ENCODE data around the gene TRAPPC11. TPM values are rescaled to one million over a fixed set of nuclear protein-coding genes. Genes with fewer than 3 reads are reported as not detected.

Gene TRAPPC11
- polyA plus RNA-seq, 1 experiment = 47.6 TPM

DNA sequence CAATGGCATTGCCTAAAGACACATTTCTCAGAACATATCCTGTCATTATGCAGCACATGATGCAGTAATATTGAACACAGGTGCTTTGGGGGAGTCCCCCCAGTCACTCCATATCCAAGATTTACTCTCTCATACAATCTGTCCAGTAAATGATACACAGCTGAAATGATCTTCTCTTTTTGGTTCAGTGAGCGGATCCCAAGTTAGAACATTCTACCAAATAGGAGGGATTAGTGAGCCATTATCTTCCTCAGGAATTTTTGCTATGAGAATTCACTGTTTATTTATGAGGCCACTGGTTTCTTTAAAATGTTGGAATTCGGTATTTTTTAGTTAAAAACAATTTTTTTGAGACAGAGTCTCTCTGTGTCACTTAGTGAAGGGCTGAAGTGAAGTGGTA lies 96.5 kb downstream of the TRAPPC11 start:
- no peak for DNase-seq (ENCODE audit: low read depth, low spot score)
- CTCF ChIA-PET = no interaction called here
- POLR2A ChIA-PET = no interaction called here

DNA sequence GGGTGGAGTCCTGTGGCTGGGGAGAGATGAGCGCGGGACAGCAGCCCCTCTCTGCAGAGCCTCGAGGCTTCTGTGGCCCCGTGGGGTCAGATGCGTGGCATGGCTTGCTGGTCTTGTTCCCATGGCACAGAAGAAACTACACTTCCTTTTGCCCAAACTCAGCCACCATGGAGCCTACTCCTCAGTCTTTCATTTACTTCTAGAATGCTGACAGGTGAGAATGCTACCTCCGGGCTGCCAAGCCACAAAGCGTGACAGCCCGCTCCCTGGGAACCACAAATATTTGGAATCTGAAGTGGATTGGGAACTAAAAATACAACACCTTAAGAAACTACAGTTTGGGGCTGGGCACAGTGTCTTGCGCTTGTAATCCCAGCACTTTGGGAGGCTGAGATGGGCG lies 98.0 kb downstream of the TRAPPC11 start:
- H3K9me3 ChIP-seq (ENCODE audit: control insufficient read depth, insufficient read depth, low read length) = no peaks in the 10 kb centered on the region; the same call in 1 of the 2 replicates
- no peak overlapping the region for H3K27ac ChIP-seq (ENCODE audit: low read depth, low read length)
- no peak for DNase-seq (ENCODE audit: low read depth, low spot score)
- ChIA-PET POLR2A (no interaction called here), CTCF (no interaction called here)
- H3K27me3 ChIP-seq (ENCODE audit: control insufficient read depth, insufficient read depth, low read length) = no peaks in the 10 kb centered on the region
- TF ChIP-seq, protein P1, sequence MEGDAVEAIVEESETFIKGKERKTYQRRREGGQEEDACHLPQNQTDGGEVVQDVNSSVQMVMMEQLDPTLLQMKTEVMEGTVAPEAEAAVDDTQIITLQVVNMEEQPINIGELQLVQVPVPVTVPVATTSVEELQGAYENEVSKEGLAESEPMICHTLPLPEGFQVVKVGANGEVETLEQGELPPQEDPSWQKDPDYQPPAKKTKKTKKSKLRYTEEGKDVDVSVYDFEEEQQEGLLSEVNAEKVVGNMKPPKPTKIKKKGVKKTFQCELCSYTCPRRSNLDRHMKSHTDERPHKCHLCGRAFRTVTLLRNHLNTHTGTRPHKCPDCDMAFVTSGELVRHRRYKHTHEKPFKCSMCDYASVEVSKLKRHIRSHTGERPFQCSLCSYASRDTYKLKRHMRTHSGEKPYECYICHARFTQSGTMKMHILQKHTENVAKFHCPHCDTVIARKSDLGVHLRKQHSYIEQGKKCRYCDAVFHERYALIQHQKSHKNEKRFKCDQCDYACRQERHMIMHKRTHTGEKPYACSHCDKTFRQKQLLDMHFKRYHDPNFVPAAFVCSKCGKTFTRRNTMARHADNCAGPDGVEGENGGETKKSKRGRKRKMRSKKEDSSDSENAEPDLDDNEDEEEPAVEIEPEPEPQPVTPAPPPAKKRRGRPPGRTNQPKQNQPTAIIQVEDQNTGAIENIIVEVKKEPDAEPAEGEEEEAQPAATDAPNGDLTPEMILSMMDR (IDR thresholded peaks at IDR 0.05; ENCODE audit: low read depth, low read length) = no peak
- H3K4me3 ChIP-seq (ENCODE audit: low read depth, low read length) = no peak overlapping the region

More for the DNA sequence above, 96.5 kb downstream of the TRAPPC11 start:
- no peak overlapping the region for H3K4me3 ChIP-seq (ENCODE audit: low read depth, low read length)
- H3K27ac ChIP-seq (ENCODE audit: low read depth, low read length) = no peak overlapping the region
- TF ChIP-seq, protein P1 (IDR thresholded peaks at IDR 0.05; ENCODE audit: low read depth, low read length) = no peak
- no peaks in the 10 kb centered on the region for H3K27me3 ChIP-seq (ENCODE audit: control insufficient read depth, insufficient read depth, low read length)
- H3K9me3 ChIP-seq (ENCODE audit: control insufficient read depth, insufficient read depth, low read length) = no peaks in the 10 kb centered on the region; the same call in 1 of the 2 replicates

DNA sequence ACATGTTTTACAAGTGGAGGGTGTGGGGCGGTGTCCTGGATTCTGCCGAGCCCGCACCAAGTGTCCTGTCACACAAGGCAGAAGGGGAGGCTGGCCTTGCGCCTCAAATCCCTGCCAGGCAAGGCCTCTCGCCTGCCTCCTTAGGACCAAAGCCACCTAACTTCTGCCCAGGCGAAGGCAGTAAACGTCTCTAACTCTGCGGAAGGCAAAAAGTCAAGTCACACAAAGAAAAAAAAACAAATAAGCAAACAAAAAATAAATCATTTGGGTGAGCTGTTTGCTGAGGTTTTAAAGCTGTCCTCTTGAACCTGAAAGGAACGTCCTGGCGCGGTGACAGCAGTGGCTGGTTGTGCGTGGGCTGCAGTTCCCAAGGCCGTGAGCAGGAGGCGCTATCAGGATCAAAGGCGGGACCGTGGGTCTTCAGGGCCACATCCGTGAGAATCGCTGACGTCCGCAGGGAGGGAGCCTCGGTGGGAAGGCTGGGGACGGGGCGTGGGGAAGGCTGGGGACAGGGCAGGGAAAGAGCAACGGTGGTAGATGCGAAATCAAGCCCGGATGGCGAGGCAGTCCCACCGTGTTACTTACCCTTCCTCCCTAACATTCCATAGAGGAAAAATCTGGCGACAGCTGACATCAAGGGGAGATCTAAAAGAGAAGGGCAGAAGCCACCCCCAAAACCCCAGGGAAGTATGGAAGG lies 99.1 kb downstream of the TRAPPC11 start:
- CTCF ChIA-PET = no interaction called here
- DNase-seq (ENCODE audit: low read depth, low spot score) = no peak
- Histone ChIP-seq H3K4me3 (ENCODE audit: low read depth, low read length) (no peak overlapping the region), H3K27me3 (ENCODE audit: control insufficient read depth, insufficient read depth, low read length) (no peaks in the 10 kb centered on the region), H3K9me3 (ENCODE audit: control insufficient read depth, insufficient read depth, low read length) (no peaks in the 10 kb centered on the region; the same call in 1 of the 2 replicates), H3K27ac (ENCODE audit: low read depth, low read length) (no peak overlapping the region)
- TF ChIP-seq, protein P1 (IDR thresholded peaks at IDR 0.05; ENCODE audit: low read depth, low read length) = peak; percentile 32
- POLR2A ChIA-PET = no interaction called here

- CTCF ChIA-PET = interaction anchor here (0.6 kb wide), 1 partner anchor 285 kb away, joined by 6 read pairs; no protein-coding TSS in a partner anchor
- no peak for DNase-seq (ENCODE audit: low read depth, low spot score)
- Histone ChIP-seq H3K27ac (ENCODE audit: low read depth, low read length) (no peak overlapping the region), H3K9me3 (ENCODE audit: control insufficient read depth, insufficient read depth, low read length) (no peaks in the 10 kb centered on the region; the same call in 1 of the 2 replicates), H3K4me3 (ENCODE audit: low read depth, low read length) (no peak overlapping the region), H3K27me3 (ENCODE audit: control insufficient read depth, insufficient read depth, low read length) (no peaks in the 10 kb centered on the region)
- TF ChIP-seq, protein P1 (IDR thresholded peaks at IDR 0.05; ENCODE audit: low read depth, low read length) = no peak
- POLR2A ChIA-PET = interaction anchor here (0.6 kb wide), 1 partner anchor 653 kb away, joined by 5 read pairs; no protein-coding TSS in a partner anchor
Observed at GRCh38 chr4:183758758-183759447, 99.8 kb downstream of the TRAPPC11 start.

DNA sequence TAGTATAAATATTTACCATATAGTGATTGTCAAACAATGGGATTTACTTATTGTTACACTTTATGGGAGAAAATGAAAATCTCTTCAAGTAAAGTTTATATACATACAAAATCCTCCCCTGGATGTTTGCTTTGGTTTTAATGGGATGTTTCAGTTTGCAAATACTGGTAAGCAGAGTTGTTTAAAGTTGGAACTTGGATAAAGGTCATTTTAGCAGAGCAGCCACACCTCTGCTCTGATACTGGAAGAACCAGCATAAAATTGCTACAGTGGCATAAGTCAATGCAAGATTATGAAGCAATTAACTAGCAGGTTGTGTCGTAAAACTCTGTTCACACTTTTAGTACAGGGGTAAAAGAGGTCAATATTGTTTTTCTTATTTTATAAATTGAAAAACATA lies 101.2 kb downstream of the TRAPPC11 start:
- DNase-seq (ENCODE audit: low read depth, low spot score) = no peak
- Histone ChIP-seq H3K27ac (ENCODE audit: low read depth, low read length) (no peak overlapping the region), H3K27me3 (ENCODE audit: control insufficient read depth, insufficient read depth, low read length) (no peaks in the 10 kb centered on the region), H3K4me3 (ENCODE audit: low read depth, low read length) (no peak overlapping the region), H3K9me3 (ENCODE audit: control insufficient read depth, insufficient read depth, low read length) (no peaks in the 10 kb centered on the region; the same call in 1 of the 2 replicates)
- TF ChIP-seq, protein P1 (IDR thresholded peaks at IDR 0.05; ENCODE audit: low read depth, low read length) = no peak
- ChIA-PET POLR2A (no interaction called here), CTCF (no interaction called here)

All from AG04450 (cell line).